Measurements from ENCODE around the gene SWAP70.

SWAP70 gene

DNA sequence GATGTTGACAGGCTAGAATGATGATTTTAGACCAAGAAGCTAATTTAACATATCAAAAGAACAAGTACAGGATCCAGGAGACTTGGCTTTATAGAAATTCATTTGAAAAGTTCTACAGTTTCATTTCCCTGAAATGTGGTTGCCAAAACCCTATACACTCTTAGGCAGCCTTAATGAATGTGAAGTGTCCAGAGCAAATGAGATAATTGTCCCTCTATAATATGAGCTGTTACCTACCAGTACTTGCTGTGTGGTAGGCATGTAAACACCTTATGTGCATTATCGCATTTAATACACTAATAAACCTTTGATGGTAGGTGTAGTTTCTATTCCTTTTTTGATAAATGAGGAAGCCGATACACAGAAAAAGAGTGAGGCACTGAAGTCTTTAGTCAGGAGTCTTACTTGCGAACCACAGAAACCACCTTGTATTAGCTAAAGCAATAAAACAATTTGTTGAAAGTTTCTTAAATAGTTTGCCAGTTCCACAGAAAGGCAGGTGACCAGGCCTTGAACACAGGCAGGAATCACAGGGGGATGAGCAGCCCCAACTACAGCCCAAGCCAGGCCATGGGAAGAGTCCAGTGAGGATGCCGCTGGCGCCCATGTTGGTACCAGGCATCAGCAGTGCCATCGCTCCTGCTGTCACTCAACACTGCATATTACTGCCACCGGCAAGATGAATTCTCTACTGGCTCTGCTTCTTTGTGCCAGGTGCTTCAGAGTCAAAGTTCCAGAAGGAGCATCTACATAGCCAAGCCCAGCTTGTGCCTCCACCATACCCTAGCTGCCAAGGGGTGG, 81.7 kb downstream of the SWAP70 start:
- H2BK5ac ChIP-seq (ENCODE audit: low read depth, low read length, poor library complexity, severe bottlenecking) = no peak overlapping the region
- no peak overlapping the region for H2AFZ ChIP-seq (ENCODE audit: low read depth, low read length)
- H4K91ac ChIP-seq (ENCODE audit: low read length) = no peak overlapping the region
- H3K18ac ChIP-seq (ENCODE audit: low read depth in 1 of 2, low read length in 2 of 2) = no peak overlapping the region
- H3K4ac ChIP-seq (ENCODE audit: low read depth in 1 of 2, low read length in 2 of 2) = no peak overlapping the region
- peaks cover 6% of the 10 kb centered on the region for H3K4me1 ChIP-seq (ENCODE audit: control insufficient read depth, insufficient read depth, low read depth, low read length)
- peaks cover 20 to 64% of the 10 kb centered on the region in 2 experiments for H3K36me3 ChIP-seq (ENCODE audit: control insufficient read depth in 1 of 2, insufficient read depth in 2 of 2, low read depth in 1 of 2, low read length in 2 of 2)
- H3K4me2 ChIP-seq (ENCODE audit: low read length, poor library complexity, severe bottlenecking) = no peak overlapping the region
- H3K14ac ChIP-seq (ENCODE audit: low read length in 2 of 2) = no peak overlapping the region
- H3K4me3 ChIP-seq (ENCODE audit: insufficient read depth in 1 of 2, low read depth in 1 of 2, low read length in 2 of 2) = no peak overlapping the region
- no peak overlapping the region for H2BK12ac ChIP-seq (ENCODE audit: low read length in 2 of 2)
- H3K9me3 ChIP-seq (ENCODE audit: control insufficient read depth, low read length) = no peaks in the 10 kb centered on the region
- H3K27ac ChIP-seq (ENCODE audit: low read length, poor library complexity, severe bottlenecking) = no peak overlapping the region
- H4K8ac ChIP-seq (ENCODE audit: low read length) = no peak overlapping the region
- no peak overlapping the region for H2BK120ac ChIP-seq (ENCODE audit: low read depth, low read length)
- H3K23ac ChIP-seq (ENCODE audit: low read length in 2 of 2) = no peak overlapping the region
- H2BK15ac ChIP-seq (ENCODE audit: low read depth, poor library complexity, severe bottlenecking) = no peak overlapping the region
- H3K79me1 ChIP-seq (replicated peaks; ENCODE audit: low read length, poor library complexity, severe bottlenecking) = peaks cover 21% of the 10 kb centered on the region
- H3K27me3 ChIP-seq (ENCODE audit: control insufficient read depth in 1 of 2, insufficient read depth in 1 of 2, low read length in 2 of 2) = no peaks in the 10 kb centered on the region
- H3K9ac ChIP-seq (ENCODE audit: low read length) = no peak overlapping the region
- WGBS = 86% methylated on average over 6 of the region's 7 CpGs
- no peak overlapping the region for H2AK5ac ChIP-seq (ENCODE audit: low read length, severe bottlenecking)
- DNase-seq = no peak

- H2AFZ ChIP-seq (ENCODE audit: low read depth, low read length) = no peak overlapping the region
- H3K4me1 ChIP-seq (ENCODE audit: control insufficient read depth, insufficient read depth, low read depth, low read length) = peaks cover 8% of the 10 kb centered on the region
- H3K4me3 ChIP-seq (ENCODE audit: insufficient read depth in 1 of 2, low read depth in 1 of 2, low read length in 2 of 2) = no peak overlapping the region
- no peak overlapping the region for H2BK120ac ChIP-seq (ENCODE audit: low read depth, low read length)
- H2BK5ac ChIP-seq (ENCODE audit: low read depth, low read length, poor library complexity, severe bottlenecking) = no peak overlapping the region
- DNase-seq = no peak
- H3K27ac ChIP-seq (ENCODE audit: low read length, poor library complexity, severe bottlenecking) = no peak overlapping the region
- H2BK15ac ChIP-seq (ENCODE audit: low read depth, poor library complexity, severe bottlenecking) = no peak overlapping the region
- H3K9me3 ChIP-seq (ENCODE audit: control insufficient read depth, low read length) = no peaks in the 10 kb centered on the region
- no peak overlapping the region for H3K4ac ChIP-seq (ENCODE audit: low read depth in 1 of 2, low read length in 2 of 2)
- peak overlapping the region; percentile 39 for H3K9ac ChIP-seq (ENCODE audit: low read length)
- no peaks in the 10 kb centered on the region for H3K27me3 ChIP-seq (ENCODE audit: control insufficient read depth in 1 of 2, insufficient read depth in 1 of 2, low read length in 2 of 2)
- H3K79me1 ChIP-seq (replicated peaks; ENCODE audit: low read length, poor library complexity, severe bottlenecking) = peaks cover 21% of the 10 kb centered on the region
- peaks cover 19 to 65% of the 10 kb centered on the region in 2 experiments for H3K36me3 ChIP-seq (ENCODE audit: control insufficient read depth in 1 of 2, insufficient read depth in 2 of 2, low read depth in 1 of 2, low read length in 2 of 2)
- no peak overlapping the region for H2AK5ac ChIP-seq (ENCODE audit: low read length, severe bottlenecking)
- no peak overlapping the region for H3K4me2 ChIP-seq (ENCODE audit: low read length, poor library complexity, severe bottlenecking)
- H2BK12ac ChIP-seq (ENCODE audit: low read length in 2 of 2) = no peak overlapping the region
- H3K23ac ChIP-seq (ENCODE audit: low read length in 2 of 2) = no peak overlapping the region
- WGBS = no CpG with 5 or more reads among the region's 1 CpG
- H3K18ac ChIP-seq (ENCODE audit: low read depth in 1 of 2, low read length in 2 of 2) = no peak overlapping the region
- H4K91ac ChIP-seq (ENCODE audit: low read length) = no peak overlapping the region
- no peak overlapping the region for H3K14ac ChIP-seq (ENCODE audit: low read length in 2 of 2)
- H4K8ac ChIP-seq (ENCODE audit: low read length) = no peak overlapping the region
Measured at GRCh38 chr11:9747229-9747628, 83.4 kb downstream of the SWAP70 start.

- no peak overlapping the region for H4K91ac ChIP-seq (ENCODE audit: low read length)
- 81% methylated on average over 3 of the region's 5 CpGs for WGBS
- peaks cover 15 to 62% of the 10 kb centered on the region in 2 experiments for H3K36me3 ChIP-seq (ENCODE audit: control insufficient read depth in 1 of 2, insufficient read depth in 2 of 2, low read depth in 1 of 2, low read length in 2 of 2)
- H3K4me1 ChIP-seq (ENCODE audit: control insufficient read depth, insufficient read depth, low read depth, low read length) = peaks cover 9% of the 10 kb centered on the region
- H2AFZ ChIP-seq (ENCODE audit: low read depth, low read length) = no peak overlapping the region
- no peaks in the 10 kb centered on the region for H3K9me3 ChIP-seq (ENCODE audit: control insufficient read depth, low read length)
- peak overlapping the region; percentile 27 for H3K27ac ChIP-seq (ENCODE audit: low read length, poor library complexity, severe bottlenecking)
- no peak overlapping the region for H3K4me2 ChIP-seq (ENCODE audit: low read length, poor library complexity, severe bottlenecking)
- H3K27me3 ChIP-seq (ENCODE audit: control insufficient read depth in 1 of 2, insufficient read depth in 1 of 2, low read length in 2 of 2) = no peaks in the 10 kb centered on the region
- no peak for DNase-seq
- peaks cover 18% of the 10 kb centered on the region for H3K79me1 ChIP-seq (replicated peaks; ENCODE audit: low read length, poor library complexity, severe bottlenecking)
- no peak overlapping the region for H3K18ac ChIP-seq (ENCODE audit: low read depth in 1 of 2, low read length in 2 of 2)
- no peak overlapping the region for H2BK15ac ChIP-seq (ENCODE audit: low read depth, poor library complexity, severe bottlenecking)
- no peak overlapping the region for H3K23ac ChIP-seq (ENCODE audit: low read length in 2 of 2)
- no peak overlapping the region for H2BK120ac ChIP-seq (ENCODE audit: low read depth, low read length)
- no peak overlapping the region for H2BK5ac ChIP-seq (ENCODE audit: low read depth, low read length, poor library complexity, severe bottlenecking)
- H3K4ac ChIP-seq (ENCODE audit: low read depth in 1 of 2, low read length in 2 of 2) = peak overlapping the region in 1 of 2 experiments; percentile 40
- no peak overlapping the region for H3K14ac ChIP-seq (ENCODE audit: low read length in 2 of 2)
- H4K8ac ChIP-seq (ENCODE audit: low read length) = no peak overlapping the region
- H3K9ac ChIP-seq (ENCODE audit: low read length) = peak overlapping the region; percentile 39
- no peak overlapping the region for H2BK12ac ChIP-seq (ENCODE audit: low read length in 2 of 2)
- no peak overlapping the region for H3K4me3 ChIP-seq (ENCODE audit: insufficient read depth in 1 of 2, low read depth in 1 of 2, low read length in 2 of 2)
- peak overlapping the region; percentile 23 for H2AK5ac ChIP-seq (ENCODE audit: low read length, severe bottlenecking)
Measured at GRCh38 chr11:9747828-9748227, 84.0 kb downstream of the SWAP70 start.

- Histone ChIP-seq H4K8ac (ENCODE audit: low read length) (no peak overlapping the region), H2BK15ac (ENCODE audit: low read depth, poor library complexity, severe bottlenecking) (no peak overlapping the region), H2BK120ac (ENCODE audit: low read depth, low read length) (no peak overlapping the region), H3K18ac (ENCODE audit: low read depth in 1 of 2, low read length in 2 of 2) (peak overlapping the region in 1 of 2 experiments; percentile 44), H2BK12ac (ENCODE audit: low read length in 2 of 2) (no peak overlapping the region), H3K4me3 (ENCODE audit: insufficient read depth in 1 of 2, low read depth in 1 of 2, low read length in 2 of 2) (no peak overlapping the region), H2BK5ac (ENCODE audit: low read depth, low read length, poor library complexity, severe bottlenecking) (no peak overlapping the region), H3K36me3 (ENCODE audit: control insufficient read depth in 1 of 2, insufficient read depth in 2 of 2, low read depth in 1 of 2, low read length in 2 of 2) (peaks cover 15 to 62% of the 10 kb centered on the region in 2 experiments), H2AFZ (ENCODE audit: low read depth, low read length) (no peak overlapping the region), H3K27me3 (ENCODE audit: control insufficient read depth in 1 of 2, insufficient read depth in 1 of 2, low read length in 2 of 2) (no peaks in the 10 kb centered on the region), H2AK5ac (ENCODE audit: low read length, severe bottlenecking) (peak overlapping the region; percentile 71), H3K27ac (ENCODE audit: low read length, poor library complexity, severe bottlenecking) (peak overlapping the region; percentile 41), H3K4me1 (ENCODE audit: control insufficient read depth, insufficient read depth, low read depth, low read length) (peaks cover 9% of the 10 kb centered on the region), H3K4me2 (ENCODE audit: low read length, poor library complexity, severe bottlenecking) (no peak overlapping the region), H3K9ac (ENCODE audit: low read length) (peak overlapping the region; percentile 39), H3K14ac (ENCODE audit: low read length in 2 of 2) (no peak overlapping the region), H3K23ac (ENCODE audit: low read length in 2 of 2) (no peak overlapping the region), H3K79me1 (replicated peaks; ENCODE audit: low read length, poor library complexity, severe bottlenecking) (peaks cover 18% of the 10 kb centered on the region), H3K4ac (ENCODE audit: low read depth in 1 of 2, low read length in 2 of 2) (no peak overlapping the region), H4K91ac (ENCODE audit: low read length) (no peak overlapping the region), H3K9me3 (ENCODE audit: control insufficient read depth, low read length) (no peaks in the 10 kb centered on the region)
- DNase-seq = peak; percentile 83
- WGBS = 96% methylated on average over 5 of the region's 7 CpGs
Measured at GRCh38 chr11:9748361-9748970, 84.6 kb downstream of the SWAP70 start.

Data from mesenchymal stem cell (in vitro differentiated cells and primary cell).